Fibroblast of upper back skin (primary cell): ENCODE measurements around the gene SLC25A42.
"Not testable (repeated sequence)": the region's sequence is repeated elsewhere in the genome, so short reads cannot be mapped to it uniquely, and the experiment has no call there.

Experiments
- DNase-seq: peaks from one replicate; pipeline ENCODE4 v3.0.0-alpha.2; 2013

The SLC25A42 gene

GRCh38 chr19:19071897-19072296 is 8.1 kb downstream of the SLC25A42 start:
- no peak for DNase-seq

GRCh38 chr19:19074196-19074882 is 10.5 kb downstream of the SLC25A42 start:
- no peak for DNase-seq

- DNase-seq, result no peak
These were observed 11.3 kb downstream of the SLC25A42 start for GRCh38 chr19:19075126-19075525.

GRCh38 chr19:19076476-19076875 is 12.7 kb downstream of the SLC25A42 start:
- DNase-seq, result no peak

GRCh38 chr19:19077103-19077502 is 13.3 kb downstream of the SLC25A42 start:
- DNase-seq, result no peak

- DNase-seq, result no peak
These were observed 15.0 kb downstream of the SLC25A42 start for GRCh38 chr19:19078801-19079200.

GRCh38 chr19:19079571-19079970 is 15.8 kb downstream of the SLC25A42 start:
- DNase-seq, result no peak

GRCh38 chr19:19081642-19082151 is 17.9 kb downstream of the SLC25A42 start:
- no peak for DNase-seq

GRCh38 chr19:19083413-19084178 is 19.8 kb downstream of the SLC25A42 start:
- DNase-seq, result no peak

- DNase-seq, result no peak
These were observed 23.9 kb downstream of the SLC25A42 start for GRCh38 chr19:19087676-19088075.

- no peak for DNase-seq
These were observed 30.7 kb downstream of the SLC25A42 start for GRCh38 chr19:19094513-19094912.

GRCh38 chr19:19095691-19096090 is 31.9 kb downstream of the SLC25A42 start:
- DNase-seq, result no peak

- DNase-seq, result no peak
These were observed 33.1 kb downstream of the SLC25A42 start for GRCh38 chr19:19096641-19097627.

GRCh38 chr19:19098084-19098702 is 34.4 kb downstream of the SLC25A42 start:
- no peak for DNase-seq

GRCh38 chr19:19098703-19099632 is 35.2 kb downstream of the SLC25A42 start:
- DNase-seq, result no peak

GRCh38 chr19:19101540-19101939 is 37.7 kb downstream of the SLC25A42 start:
- DNase-seq, result no peak

- not testable (repeated sequence) for DNase-seq
These were observed 38.8 kb downstream of the SLC25A42 start for GRCh38 chr19:19102566-19102965.

- DNase-seq, result no peak
These were observed 39.4 kb downstream of the SLC25A42 start for GRCh38 chr19:19103167-19103566.

- DNase-seq, result peak; percentile 66
These were observed 41.7 kb downstream of the SLC25A42 start for GRCh38 chr19:19105365-19106055.

- DNase-seq, result peak; percentile 32
These were observed 42.3 kb downstream of the SLC25A42 start for GRCh38 chr19:19106056-19106551.
